Ovary (tissue), 9 donors: ENCODE measurements around the gene PLEKHA5. TPM values are rescaled to one million over a fixed set of nuclear protein-coding genes. Genes with fewer than 3 reads are reported as not detected.
"Not testable (repeated sequence)": the region's sequence is repeated elsewhere in the genome, so short reads cannot be mapped to it uniquely, and the experiment has no call there.

Experiments
- DNase-seq, 5 donors: peaks; one replicate each; pipeline ENCODE4 v3.0.0-alpha.2; 2019 to 2020
- H3K27ac ChIP-seq, 2 donors: fragments of 200-600 bp; one replicate each; pipeline versions ENCODE4 v1.5.1 to v1.8.0; 2019 to 2022
- H3K27me3 ChIP-seq: fragments of 200-600 bp; one replicate; pipeline ENCODE4 v1.8.0; 2022
- H3K36me3 ChIP-seq: fragments of 200-600 bp; sonication (generic); one replicate; pipeline ENCODE4 v1.5.1; 2019
- H3K4me1 ChIP-seq: one replicate; pipeline ENCODE4 v1.8.1; 2013; ENCODE audit warnings: mild to moderate bottlenecking, moderate library complexity; ENCODE audit not compliant: insufficient read depth
- H3K4me3 ChIP-seq: fragments of 200-600 bp; sonication (generic); one replicate; pipeline ENCODE4 v1.5.1; 2017
- H3K9me3 ChIP-seq, 2 donors: fragments of 200-600 bp in 1 of 2; sonication (generic) in 1 of 2; one replicate each; pipeline versions ENCODE4 v1.5.1 to v1.8.1; 2013 to 2019; ENCODE audit warnings: mild to moderate bottlenecking in 1 of 2, moderate library complexity in 1 of 2
- EP300 ChIP-seq: sonication (generic); formaldehyde crosslinking; IDR thresholded peaks from one replicate; pipeline ENCODE4 v1.6.1; 2017; ENCODE audit warnings: antibody characterized with exemption
- POLR2A ChIP-seq: fragments of 450-650 bp; IDR thresholded peaks from one replicate; pipeline ENCODE4 v1.6.1; 2017; ENCODE audit warnings: antibody characterized with exemption, mild to moderate bottlenecking, moderate library complexity
- WGBS, 3 donors: extraction: QIAGEN DNeasy Blood & Tissue Kit in 1 of 3; methylation state at CpG; one replicate each; pipeline versions ENCODE4 v1.1.5 to v1.1.7; 2013 to 2017; 5-methylcytosine and 5-hydroxymethylcytosine counted together
- intact Hi-C, 4 donors: fragments of 100-400 bp; cut with DNase I; formaldehyde crosslinking; loops; one replicate each; pipeline versions ENCODE4 v1.11.0 to v1.15.1; 2022 to 2023
- polyA plus RNA-seq, 2 donors: library from polyadenylated mRNA; stranded (reverse); fragments of 200-250 nt in 1 of 2; fragments of 350-450 nt in 1 of 2; fragmentation: Illumina TruSeq in 1 of 2; extraction: RNeasy Lipid Tissue Mini Kit (QIAGEN cat#74804) in 1 of 2; gene quantifications; one replicate each; pipeline ENCODE4 v1.2.3, GENCODE V29; 2013 to 2014
- total RNA-seq, 7 donors: library from RNA; depleted of rRNA in 2 of 7; stranded (reverse); fragments of >200 nt in 2 of 7; fragmentation: NEBNext Ultra II Directional in 3 of 7; extraction: Animal tissue kit (Norgen Biotek cat#: 25700) in 3 of 7; gene quantifications; one replicate each; pipeline versions ENCODE4 v1.1.0 to v1.2.4, GENCODE V29; 2016 to 2023
- TF ChIP-seq, protein P1 (sequence below), 3 donors: fragments of 450-650 bp in 2 of 3; fragments of 200-600 bp in 1 of 3; IDR thresholded peaks; one replicate each; pipeline versions ENCODE4 v1.5.1 to v1.8.0; 2016 to 2022; ENCODE audit warnings: antibody characterized with exemption in 3 of 3, mild to moderate bottlenecking in 1 of 3
- donor health status: DM: no; HTN: no; CAD: no; lungs with moderate emphysema.
- donor health status: DM: no; HTN: no; CAD: no.
- donor health status: Bipolar disorder and iron deficiency.
- donor health status: DM: yes; HTN: yes; CAD: no.
- donor health status: DM: no; HTN: no; CAD: no.
- donor health status: DM: yes; HTN: yes; CAD: no.

The PLEKHA5 gene
- total and polyA plus RNA-seq, 9 donors = 32.2 to 65.6 (median 45.7) TPM

DNA sequence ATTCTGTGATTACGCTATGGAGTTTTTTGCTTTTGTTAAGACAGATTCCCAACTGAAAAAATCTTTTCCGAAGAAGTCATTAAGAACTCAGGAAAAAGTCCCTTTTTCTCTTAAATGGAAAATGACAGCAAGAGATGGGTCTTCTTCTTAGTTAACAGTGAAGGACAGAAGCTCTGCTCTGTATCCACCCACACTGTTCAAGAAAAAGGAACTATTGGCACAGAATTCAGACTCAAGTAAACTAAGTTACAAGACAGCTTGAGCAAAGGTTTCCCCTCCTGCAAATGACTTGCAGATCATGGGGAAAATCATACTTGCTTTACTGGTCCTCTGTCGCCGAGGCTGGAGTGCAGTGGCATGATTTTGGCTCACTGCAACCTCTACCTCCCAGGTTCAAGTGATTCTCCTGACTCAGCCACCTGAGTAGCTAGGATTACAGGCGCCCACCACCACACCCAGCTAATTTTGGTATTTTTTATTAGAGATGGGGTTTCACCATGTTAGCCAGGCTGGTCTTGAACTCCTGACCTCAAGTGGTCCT, 172.6 kb downstream of the PLEKHA5 start:
- H3K9me3 ChIP-seq = no peaks in the 10 kb centered on the region
- H3K4me1 ChIP-seq = no peaks in the 10 kb centered on the region

DNA sequence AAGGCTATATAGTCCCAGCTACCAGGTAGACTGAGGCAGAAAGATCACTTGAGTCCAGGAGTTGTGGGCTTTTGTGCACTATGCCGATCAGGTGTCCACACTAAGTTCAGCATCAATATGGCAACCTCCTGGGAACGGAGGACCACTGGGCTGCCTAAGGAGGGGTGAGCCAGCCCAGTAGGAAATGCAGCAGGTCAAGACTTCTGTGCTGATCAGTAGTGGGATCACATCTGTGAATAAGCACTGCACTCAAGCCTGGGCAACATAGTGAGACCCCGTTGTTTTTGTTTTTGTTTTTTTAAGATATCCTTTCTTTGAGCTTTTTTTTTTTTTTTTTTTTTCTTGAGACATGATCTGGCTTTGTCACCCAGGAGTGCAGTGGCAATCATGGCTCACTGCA, 174.0 kb downstream of the PLEKHA5 start:
- Histone ChIP-seq H3K27ac (no peak overlapping the region), H3K36me3 (no peaks in the 10 kb centered on the region), H3K4me3 (no peak overlapping the region), H3K9me3 (no peaks in the 10 kb centered on the region), H3K4me1 (no peaks in the 10 kb centered on the region), H3K27me3 (no peaks in the 10 kb centered on the region)
- intact Hi-C loops = no loop called here
- no peak for TF ChIP-seq EP300
- TF ChIP-seq, protein P1, sequence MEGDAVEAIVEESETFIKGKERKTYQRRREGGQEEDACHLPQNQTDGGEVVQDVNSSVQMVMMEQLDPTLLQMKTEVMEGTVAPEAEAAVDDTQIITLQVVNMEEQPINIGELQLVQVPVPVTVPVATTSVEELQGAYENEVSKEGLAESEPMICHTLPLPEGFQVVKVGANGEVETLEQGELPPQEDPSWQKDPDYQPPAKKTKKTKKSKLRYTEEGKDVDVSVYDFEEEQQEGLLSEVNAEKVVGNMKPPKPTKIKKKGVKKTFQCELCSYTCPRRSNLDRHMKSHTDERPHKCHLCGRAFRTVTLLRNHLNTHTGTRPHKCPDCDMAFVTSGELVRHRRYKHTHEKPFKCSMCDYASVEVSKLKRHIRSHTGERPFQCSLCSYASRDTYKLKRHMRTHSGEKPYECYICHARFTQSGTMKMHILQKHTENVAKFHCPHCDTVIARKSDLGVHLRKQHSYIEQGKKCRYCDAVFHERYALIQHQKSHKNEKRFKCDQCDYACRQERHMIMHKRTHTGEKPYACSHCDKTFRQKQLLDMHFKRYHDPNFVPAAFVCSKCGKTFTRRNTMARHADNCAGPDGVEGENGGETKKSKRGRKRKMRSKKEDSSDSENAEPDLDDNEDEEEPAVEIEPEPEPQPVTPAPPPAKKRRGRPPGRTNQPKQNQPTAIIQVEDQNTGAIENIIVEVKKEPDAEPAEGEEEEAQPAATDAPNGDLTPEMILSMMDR (IDR thresholded peaks at IDR 0.05) = no peak
- 93 to 99% (median 96%) methylated on average over 3 of the region's 3 CpGs for WGBS, 3 donors
- no peak for DNase-seq

More for the DNA sequence above, 172.6 kb downstream of the PLEKHA5 start:
- H3K27me3 ChIP-seq = no peaks in the 10 kb centered on the region
- DNase-seq = no peak
- TF ChIP-seq, protein P1 (IDR thresholded peaks at IDR 0.05) = no peak
- 94 to 97% (median 97%) methylated on average over 5 of the region's 5 CpGs for WGBS, 3 donors
- H3K4me3 ChIP-seq = no peak overlapping the region
- no peak overlapping the region for H3K27ac ChIP-seq
- H3K36me3 ChIP-seq = no peaks in the 10 kb centered on the region
- intact Hi-C loops = no loop called here

DNA sequence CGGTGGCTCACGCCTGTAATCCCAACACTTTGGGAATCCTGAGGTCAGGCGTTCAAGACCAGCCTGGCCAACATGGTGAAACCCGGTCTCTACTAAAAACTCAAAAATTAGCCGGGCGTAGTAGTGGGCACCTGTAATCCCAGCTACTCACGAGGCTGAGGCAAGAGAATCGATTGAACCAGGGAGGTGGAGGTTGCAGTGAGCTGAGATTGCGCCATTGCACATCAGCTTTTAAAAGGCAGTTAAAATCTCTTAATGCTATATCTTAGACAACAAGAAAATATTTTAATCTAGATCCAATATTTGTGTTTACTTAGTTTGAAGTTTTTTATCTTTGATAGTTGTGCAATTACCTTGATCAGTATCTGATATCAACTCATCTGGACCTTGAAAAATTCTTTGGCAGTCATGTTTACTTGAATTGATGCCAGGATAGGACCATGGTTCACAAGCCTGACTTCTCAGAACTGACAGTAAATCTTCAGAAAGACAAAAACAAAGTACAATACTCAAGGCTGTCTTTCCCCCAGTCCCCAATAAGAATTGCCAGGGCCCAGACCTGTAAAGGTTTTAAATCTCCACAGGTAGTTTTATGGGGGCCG, 174.7 kb downstream of the PLEKHA5 start:
- Histone ChIP-seq H3K4me1 (no peaks in the 10 kb centered on the region), H3K27me3 (no peaks in the 10 kb centered on the region), H3K27ac (no peak overlapping the region), H3K9me3 (no peaks in the 10 kb centered on the region), H3K36me3 (no peaks in the 10 kb centered on the region), H3K4me3 (no peak overlapping the region)
- TF ChIP-seq, protein P1 (IDR thresholded peaks at IDR 0.05) = no peak
- no peak for TF ChIP-seq POLR2A
- TF ChIP-seq EP300 = no peak
- WGBS, 3 donors = 95 to 97% (median 97%) methylated on average over 10 of the region's 10 CpGs
- intact Hi-C loops = no loop called here
- no peak for DNase-seq

DNA sequence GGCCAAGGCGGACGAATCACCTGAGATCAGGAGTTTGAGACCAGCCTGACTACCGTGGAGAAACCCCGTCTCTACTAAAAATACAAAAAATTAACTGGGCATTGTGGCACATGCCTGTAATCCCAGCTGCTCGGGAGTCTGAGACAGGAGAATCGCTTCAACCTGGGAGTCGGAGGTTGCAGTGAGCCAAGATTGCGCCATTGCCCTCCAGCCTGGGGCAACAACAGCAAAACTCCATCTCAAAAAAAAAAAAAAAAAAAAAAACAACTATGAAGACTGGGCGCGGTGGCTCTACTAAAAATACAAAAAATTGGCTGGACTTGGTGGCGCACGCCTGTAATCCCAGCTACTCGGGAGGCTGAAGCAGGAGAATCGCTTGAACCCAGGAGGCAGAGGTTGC, 176.1 kb downstream of the PLEKHA5 start:
- intact Hi-C loops = not testable (repeated sequence)

DNA sequence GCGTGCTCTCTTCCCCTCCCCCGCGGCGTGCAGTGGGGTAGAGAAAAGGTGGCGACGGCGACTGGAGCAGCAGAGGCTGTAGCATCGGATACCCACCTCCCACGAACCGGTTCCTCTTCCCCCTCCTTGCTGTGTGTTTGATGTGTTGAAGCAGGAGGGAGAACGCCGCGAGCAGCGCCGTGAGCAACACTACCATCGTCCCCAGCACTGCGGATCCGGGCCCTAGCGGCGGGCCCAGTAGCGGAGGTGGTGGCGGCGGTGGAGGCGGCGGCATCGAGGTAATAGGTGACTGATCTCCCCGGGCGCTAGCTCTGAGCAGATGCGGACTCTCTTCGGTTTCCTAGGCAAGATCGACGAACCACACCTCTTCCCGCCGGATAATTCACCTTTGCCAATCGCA, 176.8 kb downstream of the PLEKHA5 start:
- WGBS, 3 donors = 97 to 98% (median 97%) methylated on average over 35 of the region's 35 CpGs
- TF ChIP-seq, protein P1 (IDR thresholded peaks at IDR 0.05) = no peak
- TF ChIP-seq EP300 = no peak
- TF ChIP-seq POLR2A = no peak
- Histone ChIP-seq H3K27ac (no peak overlapping the region), H3K27me3 (no peaks in the 10 kb centered on the region), H3K4me3 (no peak overlapping the region), H3K36me3 (no peaks in the 10 kb centered on the region), H3K4me1 (no peaks in the 10 kb centered on the region), H3K9me3 (no peaks in the 10 kb centered on the region)
- intact Hi-C loops = no loop called here
- DNase-seq = no peak

More for the DNA sequence above, 176.1 kb downstream of the PLEKHA5 start:
- WGBS, 3 donors = 97 to 98% (median 98%) methylated on average over 14 of the region's 14 CpGs
- not testable (repeated sequence) for H3K27ac ChIP-seq, H3K4me1 ChIP-seq, H3K27me3 ChIP-seq, DNase-seq, H3K4me3 ChIP-seq, H3K36me3 ChIP-seq, H3K9me3 ChIP-seq
